ENCODE measurements around the gene PSAT1. TPM values are rescaled to one million over a fixed set of nuclear protein-coding genes. Genes with fewer than 3 reads are reported as not detected.

Gene PSAT1
- total RNA-seq, 1 donor from 2014 or later: 48.0 TPM

DNA sequence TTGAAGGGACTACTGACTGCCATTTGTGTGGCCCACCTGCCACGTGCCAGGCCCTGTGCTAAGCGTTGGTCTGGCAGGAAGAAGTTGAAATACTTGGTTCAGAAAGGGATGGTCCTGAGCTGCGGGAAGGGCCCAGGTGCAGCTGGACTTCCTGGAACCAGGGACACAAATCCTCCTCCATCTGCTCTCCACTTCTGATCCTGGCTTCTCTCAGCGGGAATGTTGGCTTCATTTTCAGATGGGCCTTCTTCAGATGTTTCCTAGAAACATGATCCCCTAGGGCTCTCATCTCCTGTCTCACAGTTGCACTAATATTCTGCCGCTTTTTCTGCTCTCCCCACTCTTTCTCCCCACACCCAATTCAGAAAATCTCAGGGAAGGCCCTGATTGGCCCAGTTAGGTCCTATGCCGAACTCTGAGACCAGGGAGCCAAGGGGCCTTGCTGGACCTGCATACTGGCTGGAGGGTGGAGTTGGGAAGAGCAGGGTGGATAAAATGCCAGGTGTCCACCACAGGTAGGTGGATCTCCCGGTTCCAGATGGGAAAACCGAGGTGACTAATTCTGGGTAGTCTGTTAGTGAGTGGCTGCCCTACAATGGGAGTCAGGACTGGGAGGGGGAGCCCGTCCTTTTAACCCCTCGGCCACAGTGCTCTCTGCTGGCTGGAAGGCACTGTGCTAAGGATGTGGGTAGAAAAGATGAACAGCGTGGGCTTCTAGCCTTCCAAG is 19.4 kb downstream of the PSAT1 start:
- DNase-seq (ENCODE audit: low read depth): no peak

DNA sequence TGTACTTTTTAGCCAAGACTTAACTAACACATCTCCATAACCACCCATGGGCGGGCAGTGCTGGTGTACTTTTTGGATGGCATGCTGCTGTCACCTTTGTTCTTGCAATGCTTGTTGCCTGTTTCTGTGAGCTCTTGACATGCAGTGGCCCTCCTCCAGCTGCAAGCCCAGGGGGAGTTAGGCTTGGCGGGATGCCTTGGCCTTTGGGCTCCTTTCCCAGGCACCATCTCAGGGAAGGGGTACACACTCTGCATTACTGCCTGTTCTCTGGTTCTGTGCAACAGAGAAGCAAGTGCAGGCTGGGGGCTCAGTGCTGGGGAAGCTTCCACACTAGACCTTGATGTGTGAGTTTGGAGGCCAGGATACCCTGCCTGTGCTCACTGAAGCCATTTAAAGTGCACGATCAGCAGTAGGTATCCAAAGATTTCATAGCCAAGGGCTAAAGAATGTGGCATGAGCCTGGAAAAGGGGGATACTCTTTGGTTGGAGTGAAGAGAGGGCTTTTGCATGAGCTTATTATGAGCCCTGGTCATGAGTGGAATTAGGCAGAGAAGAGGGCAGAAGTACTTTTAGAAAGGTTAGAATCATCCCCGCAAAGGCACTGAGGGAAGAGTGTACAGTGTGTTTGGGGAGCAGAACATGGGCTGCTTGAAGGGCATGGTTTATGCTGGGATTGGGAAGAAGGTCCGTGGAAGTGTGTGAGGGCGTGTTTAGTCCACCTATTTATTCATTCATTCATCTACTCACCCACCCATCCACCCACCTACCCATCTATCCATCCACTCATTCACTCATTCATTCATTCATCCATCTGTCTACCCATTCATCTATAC is 22.5 kb downstream of the PSAT1 start:
- DNase-seq (ENCODE audit: low read depth): no peak

DNA sequence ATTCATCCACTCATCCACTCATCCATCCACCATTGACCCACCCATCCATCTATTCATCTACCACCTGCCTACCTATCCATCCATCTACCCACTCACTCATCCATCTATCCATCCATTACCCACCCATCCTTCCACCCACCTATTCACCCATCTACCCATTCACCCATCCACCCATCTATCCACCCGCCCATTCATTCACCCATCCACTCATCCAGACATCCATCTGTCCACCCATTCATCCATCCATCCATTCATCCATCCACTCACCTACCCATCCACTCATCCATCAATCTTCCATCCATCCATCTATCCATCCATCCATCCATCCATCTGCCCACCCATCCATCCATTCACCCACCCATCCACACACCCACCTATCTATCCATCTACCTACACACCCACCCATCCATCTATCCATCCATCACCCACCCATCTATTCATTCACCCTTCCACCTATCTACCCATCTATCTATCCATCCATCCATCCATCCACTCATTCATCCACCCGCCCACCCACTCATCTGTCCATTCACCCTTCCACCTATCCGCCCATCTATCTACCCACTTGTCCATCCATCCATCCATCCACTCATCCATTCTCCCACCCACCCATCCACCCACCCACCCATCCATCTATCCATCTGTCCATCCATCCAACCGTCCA is 23.2 kb downstream of the PSAT1 start:
- DNase-seq (ENCODE audit: low read depth): no peak

DNA sequence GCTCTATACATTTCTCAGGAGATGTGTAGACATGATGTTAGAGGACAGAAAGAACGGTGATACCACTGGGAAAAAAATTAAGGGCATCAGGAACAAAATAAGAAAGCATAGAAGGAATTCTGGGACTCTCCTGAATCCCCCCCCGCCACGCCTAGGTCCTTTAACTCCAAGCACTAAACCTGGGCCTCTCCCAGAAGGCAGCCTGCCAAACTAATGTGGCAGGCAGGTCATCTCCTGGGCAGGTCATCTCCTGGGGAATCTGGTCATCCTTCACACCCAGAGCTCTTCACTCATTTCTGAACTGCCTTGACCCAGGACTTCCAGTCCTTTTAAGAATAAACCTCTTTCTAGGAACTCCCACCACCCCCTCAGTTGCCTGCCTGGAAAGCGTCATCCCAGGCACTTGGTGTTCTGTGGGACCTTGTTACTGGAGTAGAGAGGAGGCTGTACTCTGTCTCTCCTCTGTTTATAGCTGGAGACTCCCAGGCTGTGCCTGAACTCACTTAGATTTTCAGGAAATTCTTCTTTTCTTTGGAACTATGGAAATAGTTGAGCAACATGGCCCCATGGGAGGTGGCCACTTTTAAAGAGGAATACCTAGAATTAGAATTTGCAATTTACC is 24.1 kb downstream of the PSAT1 start:
- no peak for DNase-seq (ENCODE audit: low read depth)

DNA sequence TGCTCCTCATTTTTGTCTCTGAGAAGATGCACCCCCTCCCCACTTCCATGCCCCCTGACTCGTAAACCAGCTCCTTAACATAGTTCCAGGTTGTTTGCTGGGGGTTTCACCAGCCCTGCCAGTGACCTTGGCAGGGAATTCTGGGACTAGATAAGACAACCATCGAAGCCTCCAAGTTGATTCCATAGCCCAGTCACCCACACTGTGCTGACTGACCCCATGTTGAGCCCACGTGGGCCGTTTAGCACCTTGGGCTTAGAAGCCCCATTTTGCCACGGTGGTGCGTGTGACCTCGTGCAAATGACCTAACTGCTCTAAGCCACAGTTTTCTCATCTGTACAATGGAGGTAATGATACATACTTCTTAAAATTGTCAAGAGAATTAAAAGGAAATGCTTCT is 24.6 kb downstream of the PSAT1 start:
- no peak for DNase-seq (ENCODE audit: low read depth)

DNA sequence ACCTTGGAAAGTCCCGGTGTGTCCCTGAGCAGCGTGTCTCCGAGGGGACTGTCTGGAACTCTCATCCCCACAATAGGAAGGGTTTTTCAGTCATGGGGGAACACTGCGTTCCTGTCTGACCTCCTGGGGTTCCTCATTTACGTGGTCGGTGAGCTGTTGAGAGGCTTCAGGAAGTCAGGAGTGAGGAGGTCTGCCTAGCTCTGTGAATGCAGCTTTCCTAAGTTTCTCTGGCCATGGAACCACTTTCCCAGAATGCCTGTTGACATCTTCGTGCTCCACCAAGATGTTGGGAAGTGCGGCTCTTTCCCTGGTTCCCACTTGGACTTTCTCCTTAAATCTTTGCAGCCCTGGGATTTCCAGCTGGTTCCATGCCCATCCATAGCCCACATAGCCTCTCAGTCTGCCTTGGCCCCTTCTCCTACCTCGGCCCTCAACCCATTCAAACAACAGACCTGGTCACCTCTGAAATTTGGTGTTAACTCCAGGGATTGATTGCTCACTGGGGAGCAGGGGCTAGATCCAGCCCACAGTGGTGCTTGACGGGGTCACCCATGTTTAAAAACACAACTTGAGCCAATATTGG is 27.2 kb downstream of the PSAT1 start:
- no peak for DNase-seq (ENCODE audit: low read depth)

DNA sequence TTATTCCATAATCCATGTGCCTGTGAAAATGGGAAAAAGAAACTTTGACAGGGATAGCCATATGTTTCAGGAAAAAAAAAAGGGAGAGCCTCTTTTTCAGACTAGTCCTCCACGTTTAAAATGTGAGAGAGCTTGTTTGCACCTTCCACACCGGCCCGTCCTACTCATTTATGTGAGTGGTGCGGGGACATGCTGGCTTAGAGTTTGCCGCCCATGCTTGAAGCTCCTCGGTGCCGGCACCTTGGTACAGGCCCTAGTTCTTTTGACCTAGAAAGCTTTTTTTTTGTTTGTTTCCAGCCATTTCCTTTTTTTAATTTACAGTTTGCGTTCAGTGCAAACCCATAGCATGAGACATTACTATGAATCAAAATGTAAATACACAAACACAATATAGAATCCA is 27.8 kb downstream of the PSAT1 start:
- no peak for DNase-seq (ENCODE audit: low read depth)

DNA sequence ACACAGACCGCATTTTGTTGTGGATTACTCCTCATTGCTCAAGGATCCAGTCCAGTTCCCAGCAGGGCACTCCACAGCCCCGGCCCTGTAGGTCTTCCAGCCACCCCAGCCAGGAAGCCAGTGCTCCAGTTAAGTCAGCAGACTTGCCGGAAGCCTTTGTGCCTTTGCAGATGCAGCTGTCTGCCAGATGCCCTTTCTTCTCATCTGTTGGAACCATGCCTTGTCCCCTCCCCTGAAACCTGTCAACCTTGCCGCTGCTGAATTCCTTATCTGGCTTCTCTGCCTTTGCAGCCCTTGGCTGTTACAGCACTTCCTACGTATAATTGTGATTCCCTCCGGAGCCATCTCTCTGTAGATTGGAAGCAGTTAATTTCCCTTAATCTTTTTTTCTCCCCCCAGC is 28.4 kb downstream of the PSAT1 start:
- peak; percentile 89 for DNase-seq (ENCODE audit: low read depth)

DNA sequence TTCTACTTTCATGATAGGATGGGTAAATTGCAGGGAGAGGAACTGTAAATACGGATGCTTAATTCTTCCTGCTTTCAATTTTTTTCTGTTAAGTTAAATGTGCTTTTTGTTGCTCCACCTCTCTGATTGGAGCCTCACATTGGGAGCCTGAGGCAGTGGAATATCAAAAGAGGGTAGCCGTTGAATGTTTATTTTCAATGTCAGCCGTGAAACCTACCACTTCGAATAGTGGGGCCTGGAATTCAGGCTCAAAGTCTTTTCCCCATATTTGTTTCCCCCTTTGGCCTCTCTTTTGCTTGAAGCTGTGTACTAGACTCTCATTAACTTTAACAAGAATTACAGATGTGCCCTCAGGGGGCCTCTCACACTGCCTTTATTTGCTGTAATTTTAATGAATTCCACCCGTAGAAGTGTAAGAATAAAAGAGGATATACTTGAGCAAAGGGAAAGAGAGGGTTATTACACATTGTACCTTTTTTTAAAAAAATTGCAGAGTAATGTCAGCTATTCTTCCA is 29.0 kb downstream of the PSAT1 start:
- no peak for DNase-seq (ENCODE audit: low read depth)

DNA sequence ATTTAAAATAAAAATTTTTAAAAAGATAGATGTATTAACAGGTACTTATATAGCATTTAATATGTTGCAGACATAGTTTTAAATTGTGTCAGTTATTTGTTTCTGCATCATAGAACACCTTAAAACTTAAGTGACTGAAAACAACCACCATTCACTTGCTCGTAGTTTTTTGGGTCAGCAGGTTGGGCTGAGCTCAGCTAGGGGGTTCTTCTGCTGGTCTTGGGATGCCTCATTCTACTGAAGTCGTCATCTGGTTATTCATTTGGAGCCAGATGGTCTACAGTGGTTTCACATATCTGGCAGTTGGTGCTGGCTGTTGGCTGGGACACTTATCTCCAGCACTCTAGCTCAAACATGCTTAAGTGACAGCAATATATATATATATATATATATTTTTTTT is 29.6 kb downstream of the PSAT1 start:
- no peak for DNase-seq (ENCODE audit: low read depth)

DNA sequence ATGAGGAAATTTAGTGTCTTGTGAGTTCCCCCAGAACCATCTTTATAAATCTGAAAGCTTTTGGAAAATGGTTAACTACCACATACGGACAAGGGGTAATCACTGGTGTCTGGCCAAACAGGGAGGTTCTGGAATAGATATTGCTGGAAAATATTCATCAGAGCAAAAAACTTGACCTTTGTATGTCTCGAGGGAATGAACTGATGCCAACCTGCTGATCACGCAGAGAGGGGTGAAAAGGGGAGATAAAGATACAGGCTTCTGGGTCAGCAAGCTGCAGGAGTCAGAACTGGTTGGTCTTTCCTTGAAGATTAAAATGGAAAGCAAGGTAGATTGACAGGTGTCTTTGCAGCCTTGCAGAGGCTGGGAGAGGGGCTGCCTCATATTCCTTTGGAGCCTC is 35.5 kb downstream of the PSAT1 start:
- no peak for DNase-seq (ENCODE audit: low read depth)

DNA sequence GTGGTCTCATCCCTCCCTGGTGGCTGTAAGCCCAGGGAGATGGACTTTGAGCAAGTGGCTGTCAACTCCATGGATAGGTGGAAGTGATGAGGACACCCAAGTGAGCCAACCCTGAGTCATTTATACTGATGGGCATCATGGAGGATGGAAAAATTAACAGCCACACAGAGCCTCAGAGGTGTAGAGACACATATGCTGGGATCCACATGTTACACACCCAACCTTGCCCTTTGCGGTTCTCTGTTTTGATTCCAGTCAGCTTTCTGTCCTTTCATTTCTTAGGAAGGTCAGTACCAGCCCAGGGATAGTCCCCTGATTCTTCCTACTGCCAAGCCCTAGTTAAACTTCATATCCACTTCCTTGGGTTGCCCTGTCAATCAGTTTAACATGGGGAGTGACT is 51.9 kb downstream of the PSAT1 start:
- no peak for DNase-seq (ENCODE audit: low read depth)

DNA sequence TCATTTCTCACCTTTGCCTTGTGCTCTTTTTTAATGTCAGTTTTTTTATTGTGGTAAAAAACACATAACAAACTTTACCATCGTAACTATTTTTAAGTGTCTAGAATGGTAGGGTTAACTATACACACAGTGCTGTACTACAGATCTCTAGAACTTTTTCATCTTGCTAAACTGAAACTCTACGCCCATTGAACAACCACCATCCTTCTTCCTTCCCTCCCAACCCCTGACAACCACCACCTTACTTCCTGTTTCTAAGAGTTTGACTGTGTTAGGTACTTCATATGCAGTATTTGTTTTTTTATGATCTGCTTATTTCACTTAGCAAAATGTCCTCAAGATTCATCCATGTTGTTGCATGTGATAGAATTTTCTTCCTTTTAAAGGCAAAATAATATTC is 54.9 kb downstream of the PSAT1 start:
- DNase-seq (ENCODE audit: low read depth): no peak

DNA sequence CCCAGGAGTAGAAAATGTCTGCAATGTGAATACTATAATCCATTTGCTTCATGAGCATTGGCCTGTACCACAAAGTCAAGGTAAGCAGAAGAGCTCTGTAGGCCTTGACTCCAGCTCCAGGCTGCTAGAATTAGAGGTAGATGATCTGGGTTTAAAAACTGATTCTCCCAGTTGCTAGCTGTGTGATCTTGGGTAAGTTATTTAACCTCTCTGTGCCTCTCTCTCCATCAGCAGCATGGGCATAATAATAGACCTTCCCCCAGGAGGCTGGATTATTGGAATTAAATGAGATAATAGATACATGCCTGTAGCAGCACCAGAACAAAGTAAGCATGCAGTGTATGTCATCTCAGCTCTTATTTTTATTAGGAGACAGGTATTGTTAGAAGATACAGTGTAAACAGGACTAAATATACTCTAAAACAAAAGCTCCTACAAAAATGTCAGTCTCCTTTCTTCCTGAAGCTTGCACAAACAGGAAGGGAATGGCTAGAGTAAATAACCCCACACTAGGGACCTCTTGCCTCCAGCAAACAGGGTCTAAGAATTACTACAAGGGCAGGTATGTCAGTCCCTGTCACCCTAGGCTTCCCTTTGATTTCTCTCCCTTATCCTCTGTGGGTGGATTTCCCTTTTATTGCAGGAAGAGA is 57.5 kb downstream of the PSAT1 start:
- DNase-seq (ENCODE audit: low read depth): no peak

DNA sequence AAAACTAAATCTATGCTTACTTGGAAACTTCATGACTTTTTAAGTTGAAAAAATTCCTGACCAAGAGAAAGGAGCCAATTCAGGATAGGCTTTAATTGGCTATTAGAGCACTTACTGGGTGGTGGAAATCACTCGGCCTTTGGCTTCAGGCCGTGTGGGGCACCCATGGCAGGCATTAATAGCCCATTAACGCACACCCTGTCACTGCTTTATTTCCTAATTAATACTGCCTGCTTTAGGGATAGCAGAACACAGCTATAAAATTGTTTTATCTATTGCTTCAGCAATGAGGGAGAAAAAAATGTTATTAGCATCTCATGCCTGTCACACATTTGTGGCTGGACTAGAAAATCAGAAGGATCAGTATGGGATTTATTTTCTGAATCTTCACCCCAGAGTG is 58.1 kb downstream of the PSAT1 start:
- DNase-seq (ENCODE audit: low read depth): no peak

DNA sequence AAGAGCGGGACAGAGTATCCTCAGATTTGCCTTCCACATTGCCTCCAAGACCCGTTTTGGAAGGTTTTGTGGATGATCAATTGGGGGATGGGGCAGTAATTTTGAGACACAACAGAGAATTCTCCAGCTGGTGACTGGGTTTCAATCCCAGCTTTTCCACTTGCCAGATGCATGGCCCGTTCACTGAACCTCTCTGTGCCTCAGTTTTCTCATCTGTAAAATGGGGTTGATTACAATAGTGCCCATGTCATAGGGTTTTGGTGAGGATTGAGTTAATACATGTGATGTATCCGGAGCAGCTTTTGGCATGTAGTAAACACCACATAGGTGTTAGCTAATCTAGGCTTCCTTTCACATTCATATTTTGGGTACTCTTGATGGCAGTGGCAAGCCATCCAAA is 59.7 kb downstream of the PSAT1 start:
- DNase-seq (ENCODE audit: low read depth): no peak

DNA sequence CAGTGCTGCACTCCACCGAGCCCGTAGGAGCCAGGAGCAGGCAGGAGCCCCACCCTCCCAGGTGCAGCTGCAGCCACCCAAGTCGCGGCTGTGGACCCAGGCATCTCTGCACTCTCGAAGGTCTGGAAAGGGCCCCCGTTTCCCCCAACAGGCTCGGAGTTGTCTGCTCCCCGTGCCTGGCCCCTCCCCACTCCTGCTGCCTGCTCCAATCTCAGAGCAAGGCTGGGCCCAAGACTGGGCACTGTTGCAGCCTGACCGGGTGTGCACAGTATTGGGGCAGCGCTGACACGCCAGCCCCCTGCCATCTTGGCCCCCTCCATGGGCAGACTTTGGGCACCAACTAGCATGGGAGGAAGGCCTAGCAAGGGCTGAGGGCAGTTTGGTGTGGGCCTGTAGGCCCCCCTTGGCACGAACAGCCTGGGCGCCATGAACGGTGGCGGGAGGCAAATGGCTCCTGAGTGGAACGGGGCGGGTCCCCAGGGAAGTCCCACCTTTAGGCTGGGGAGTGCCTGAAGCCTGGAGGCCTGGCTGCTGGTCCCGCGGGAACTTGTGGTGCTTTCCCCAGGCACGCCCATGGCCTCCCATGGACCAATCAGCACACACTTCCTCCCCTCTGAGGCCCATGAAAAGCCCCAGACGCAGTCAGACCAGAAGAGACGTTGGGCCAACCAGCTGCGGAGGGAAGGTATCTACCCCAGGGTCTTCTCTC is 60.4 kb downstream of the PSAT1 start:
- DNase-seq (ENCODE audit: low read depth): no peak

DNA sequence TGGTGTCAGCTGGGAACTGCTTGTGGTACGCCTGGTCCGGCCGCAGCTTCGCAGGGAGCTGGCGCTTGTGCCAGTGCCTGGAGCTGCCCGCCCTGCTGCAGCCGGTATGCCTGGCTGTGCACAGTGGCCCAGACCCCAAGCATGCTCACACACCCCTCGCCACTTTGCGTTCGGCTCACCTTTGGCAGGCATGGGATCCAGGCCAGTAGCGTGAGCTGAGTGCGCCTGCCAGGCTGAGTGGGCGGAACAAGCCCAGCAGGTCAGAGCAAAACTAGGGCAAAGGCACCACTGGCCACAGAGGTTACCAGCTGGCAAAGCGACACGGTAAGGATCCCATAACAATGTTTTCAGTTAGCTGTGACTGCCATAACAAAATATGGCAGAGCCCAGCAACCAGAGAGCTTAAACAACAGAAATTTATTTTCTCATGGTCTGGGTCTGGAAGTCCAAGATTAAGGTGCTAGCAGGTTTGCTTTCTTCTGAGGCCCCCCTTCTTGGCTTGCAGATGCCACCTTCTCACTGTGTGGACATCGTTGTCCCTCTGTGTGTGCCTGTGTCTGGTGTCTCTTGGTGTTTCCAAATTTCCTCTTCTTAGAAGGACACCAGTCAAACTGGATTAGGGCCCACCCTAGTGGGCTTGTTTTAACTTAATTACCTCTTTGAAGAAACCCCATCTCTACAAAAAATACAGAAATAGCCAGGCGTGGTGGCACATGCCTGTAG is 61.6 kb downstream of the PSAT1 start:
- DNase-seq (ENCODE audit: low read depth): no peak

DNA sequence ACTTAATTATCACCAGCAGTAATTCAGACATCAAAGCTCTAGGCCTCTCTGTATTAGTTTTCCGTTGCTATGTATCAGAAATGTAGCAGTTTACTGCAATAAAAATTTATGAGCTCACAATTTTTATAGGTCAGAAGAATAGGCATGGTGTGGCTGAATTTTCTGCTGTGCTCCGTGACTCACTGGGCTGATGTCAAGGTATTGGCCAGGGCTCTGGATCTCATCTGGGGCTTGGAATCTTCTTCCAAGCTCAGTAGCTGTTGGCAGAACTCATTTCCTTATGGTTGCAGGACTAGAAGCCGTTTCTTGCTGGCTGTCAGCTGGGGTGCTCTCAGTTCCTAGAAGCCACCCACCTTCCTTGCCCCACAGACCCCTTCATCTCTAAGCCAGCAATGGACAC is 66.3 kb downstream of the PSAT1 start:
- DNase-seq (ENCODE audit: low read depth): no peak
